ENCODE data around the gene EPHB1. TPM values are rescaled to one million over a fixed set of nuclear protein-coding genes. Genes with fewer than 3 reads are reported as not detected.

EPHB1 gene
- total and polyA plus RNA-seq, 2 donors (not counting 3 experiments of a cell fraction or from before 2014, with no cell fraction given): 1.3 to 5.2 TPM

GRCh38 chr3:134894533-134894932 is 99.5 kb downstream of the EPHB1 start:
- intact Hi-C loops (cut with micrococcal nuclease): no loop called here
- Histone ChIP-seq H3K4me1 (ENCODE audit: control insufficient read depth, extremely low read depth, insufficient read depth, low read length) (no peaks in the 10 kb centered on the region), H3K9me3 (replicated peaks; ENCODE audit: control insufficient read depth, insufficient read depth, low read length) (no peaks in the 10 kb centered on the region), H3K9ac (replicated peaks; ENCODE audit: extremely low read depth, insufficient read depth, low read length) (no peak overlapping the region), H3K27ac (ENCODE audit: insufficient read depth, low read depth, low read length) (no peak overlapping the region), H2AFZ (ENCODE audit: low read depth, low read length) (no peak overlapping the region), H3K4me3 (replicated peaks in 1 of 3; ENCODE audit: insufficient read depth in 1 of 3, low read depth in 1 of 3, low read length in 3 of 3) (no peak overlapping the region), H3K36me3 (ENCODE audit: control insufficient read depth in 2 of 2, extremely low read depth in 1 of 2, insufficient read depth in 2 of 2, low read length in 2 of 2) (no peaks in the 10 kb centered on the region), H4K20me1 (replicated peaks; ENCODE audit: control insufficient read depth, extremely low read depth, insufficient read depth, low read length) (no peaks in the 10 kb centered on the region), H3K27me3 (ENCODE audit: control insufficient read depth in 2 of 2, insufficient read depth in 2 of 2, low read length in 2 of 2) (no peaks in the 10 kb centered on the region), H3K4me2 (ENCODE audit: insufficient read depth, low read length) (no peak overlapping the region), H3K9me1 (replicated peaks; ENCODE audit: control insufficient read depth, extremely low read depth, insufficient read depth, low read length) (no peaks in the 10 kb centered on the region), H3K79me2 (ENCODE audit: control insufficient read depth, insufficient read depth, low read length) (no peaks in the 10 kb centered on the region)
- BruUV-seq (replicated peaks): no TSS peak
- TF ChIP-seq EZH2 (IDR thresholded peaks at IDR 0.05; ENCODE audit: borderline replicate concordance, low read depth, low read length, severe bottlenecking): no peak
- TF ChIP-seq, protein P1, sequence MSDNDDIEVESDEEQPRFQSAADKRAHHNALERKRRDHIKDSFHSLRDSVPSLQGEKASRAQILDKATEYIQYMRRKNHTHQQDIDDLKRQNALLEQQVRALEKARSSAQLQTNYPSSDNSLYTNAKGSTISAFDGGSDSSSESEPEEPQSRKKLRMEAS (IDR thresholded peaks at IDR 0.05; ENCODE audit: insufficient read depth, insufficient read length): no peak
- TF ChIP-seq GATA2 (IDR thresholded peaks at IDR 0.05; ENCODE audit: insufficient read depth, insufficient read length, low read depth, low read length): no peak
- no peak for TF ChIP-seq FOS (IDR thresholded peaks at IDR 0.05; ENCODE audit: borderline replicate concordance, insufficient read depth, low read length)
- ChIA-PET CTCF (no interaction called here), POLR2A (no interaction called here)
- FAIRE-seq (no peak), DNase-seq (ENCODE audit: low read depth, low spot score) (no peak)
- dilution Hi-C loops (cut with MboI; ENCODE audit: extremely low pct_ligation_motif_present, low sequenced_read_pairs): no loop called here

DNA sequence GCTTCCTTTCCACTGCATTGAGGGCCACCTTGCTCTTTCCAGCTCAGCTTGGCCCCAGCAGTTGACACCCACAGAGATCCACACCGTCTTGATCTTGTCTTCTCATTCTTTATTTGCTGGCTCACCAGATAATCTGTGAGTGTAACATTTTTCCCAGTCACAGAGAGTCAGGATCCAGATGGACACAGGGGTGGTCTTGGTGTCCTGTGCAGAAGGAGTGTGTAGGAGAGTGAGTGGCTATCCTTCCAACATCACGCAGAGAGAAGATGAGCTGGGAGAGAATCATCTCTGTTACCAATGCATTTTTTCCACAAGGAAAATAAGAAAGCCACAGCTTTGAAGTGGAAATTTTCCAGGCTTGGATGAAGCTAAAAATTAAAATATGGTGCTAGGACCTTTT is 100.1 kb downstream of the EPHB1 start:
- ChIA-PET CTCF (no interaction called here), POLR2A (no interaction called here)
- Histone ChIP-seq H3K36me3 (ENCODE audit: control insufficient read depth in 2 of 2, extremely low read depth in 1 of 2, insufficient read depth in 2 of 2, low read length in 2 of 2) (no peaks in the 10 kb centered on the region), H4K20me1 (replicated peaks; ENCODE audit: control insufficient read depth, extremely low read depth, insufficient read depth, low read length) (no peaks in the 10 kb centered on the region), H3K4me3 (replicated peaks in 1 of 3; ENCODE audit: insufficient read depth in 1 of 3, low read depth in 1 of 3, low read length in 3 of 3) (no peak overlapping the region), H3K9me3 (replicated peaks; ENCODE audit: control insufficient read depth, insufficient read depth, low read length) (no peaks in the 10 kb centered on the region), H3K9me1 (replicated peaks; ENCODE audit: control insufficient read depth, extremely low read depth, insufficient read depth, low read length) (no peaks in the 10 kb centered on the region), H2AFZ (ENCODE audit: low read depth, low read length) (no peak overlapping the region), H3K4me2 (ENCODE audit: insufficient read depth, low read length) (no peak overlapping the region), H3K27me3 (ENCODE audit: control insufficient read depth in 2 of 2, insufficient read depth in 2 of 2, low read length in 2 of 2) (no peaks in the 10 kb centered on the region), H3K4me1 (ENCODE audit: control insufficient read depth, extremely low read depth, insufficient read depth, low read length) (no peaks in the 10 kb centered on the region), H3K79me2 (ENCODE audit: control insufficient read depth, insufficient read depth, low read length) (no peaks in the 10 kb centered on the region), H3K27ac (ENCODE audit: insufficient read depth, low read depth, low read length) (no peak overlapping the region), H3K9ac (replicated peaks; ENCODE audit: extremely low read depth, insufficient read depth, low read length) (no peak overlapping the region)
- dilution Hi-C loops (cut with MboI; ENCODE audit: extremely low pct_ligation_motif_present, low sequenced_read_pairs) (no loop called here), intact Hi-C loops (cut with micrococcal nuclease) (no loop called here)
- no TSS peak for BruUV-seq (replicated peaks)
- FAIRE-seq (no peak), DNase-seq (ENCODE audit: low read depth, low spot score) (no peak)
- TF ChIP-seq FOS (IDR thresholded peaks at IDR 0.05; ENCODE audit: borderline replicate concordance, insufficient read depth, low read length): no peak
- no peak for TF ChIP-seq JUN (IDR thresholded peaks at IDR 0.05; ENCODE audit: borderline replicate concordance, insufficient read depth, insufficient read length, low read depth)
- no peak for TF ChIP-seq MYC (IDR thresholded peaks at IDR 0.05; ENCODE audit: low read depth, low read length)
- TF ChIP-seq POLR2AphosphoS5 (IDR thresholded peaks at IDR 0.05; ENCODE audit: insufficient read depth, low read depth, low read length): no peak
- TF ChIP-seq CTCF (IDR thresholded peaks at IDR 0.05; ENCODE audit: extremely low read depth in 1 of 2, insufficient read depth in 1 of 2, low read depth in 1 of 2, low read length in 2 of 2): no peak
- TF ChIP-seq, protein P1 (IDR thresholded peaks at IDR 0.05; ENCODE audit: insufficient read depth, insufficient read length): no peak
- TF ChIP-seq POLR2A (IDR thresholded peaks at IDR 0.05; ENCODE audit: low read depth, low read length): no peak
- TF ChIP-seq EZH2 (IDR thresholded peaks at IDR 0.05; ENCODE audit: borderline replicate concordance, low read depth, low read length, severe bottlenecking): no peak
- TF ChIP-seq GATA2 (IDR thresholded peaks at IDR 0.05; ENCODE audit: insufficient read depth, insufficient read length, low read depth, low read length): no peak
